Lower leg skin (tissue), 4 donors: ENCODE data around the gene DIAPH1. TPM values are rescaled to one million over a fixed set of nuclear protein-coding genes. Genes with fewer than 3 reads are reported as not detected.
A peak's percentile ranks its signal among the peaks of the same experiment; 100 is the strongest.

ENCODE experiments used
- DNase-seq, 2 donors: peaks; one replicate each; pipeline ENCODE4 v3.0.0-alpha.2; 2019; ENCODE audit warnings: low spot score in 2 of 2
- H3K4me3 ChIP-seq: fragments of 200-600 bp; sonication (generic); 2 replicates; pipeline ENCODE4 v1.5.1; 2017; ENCODE audit warnings: mild to moderate bottlenecking, low read depth; ENCODE audit not compliant: poor library complexity, severe bottlenecking
- POLR2A ChIP-seq, 2 donors: fragments of 450-650 bp; IDR thresholded peaks; one replicate each; pipeline ENCODE4 v1.6.1; 2016 to 2017; ENCODE audit warnings: antibody characterized with exemption in 2 of 2, mild to moderate bottlenecking in 1 of 2, moderate library complexity in 1 of 2
- WGBS, 2 donors: methylation state at CpG; one replicate each; pipeline ENCODE4 v1.1.5; 2018; 5-methylcytosine and 5-hydroxymethylcytosine counted together
- intact Hi-C: fragments of 100-400 bp; cut with DNase I; formaldehyde crosslinking; loops from one replicate; pipeline ENCODE4 v1.15.0; 2023; ENCODE audit warnings: low total_unique reads
- total RNA-seq, 4 donors: library from RNA; depleted of rRNA; stranded (reverse); fragments of >200 nt; gene quantifications; one replicate each; pipeline ENCODE4 v1.1.0, GENCODE V29; 2016
- TF ChIP-seq, protein P1 (sequence below), 3 donors: fragments of 450-650 bp; IDR thresholded peaks; one replicate each; pipeline ENCODE4 v1.5.1; 2016; ENCODE audit warnings: antibody characterized with exemption in 3 of 3, mild to moderate bottlenecking in 3 of 3, moderate library complexity in 2 of 3

The DIAPH1 gene
- total RNA-seq, 4 donors from 2014 or later, result 64.9 to 101 (median 88.7) TPM

DNA sequence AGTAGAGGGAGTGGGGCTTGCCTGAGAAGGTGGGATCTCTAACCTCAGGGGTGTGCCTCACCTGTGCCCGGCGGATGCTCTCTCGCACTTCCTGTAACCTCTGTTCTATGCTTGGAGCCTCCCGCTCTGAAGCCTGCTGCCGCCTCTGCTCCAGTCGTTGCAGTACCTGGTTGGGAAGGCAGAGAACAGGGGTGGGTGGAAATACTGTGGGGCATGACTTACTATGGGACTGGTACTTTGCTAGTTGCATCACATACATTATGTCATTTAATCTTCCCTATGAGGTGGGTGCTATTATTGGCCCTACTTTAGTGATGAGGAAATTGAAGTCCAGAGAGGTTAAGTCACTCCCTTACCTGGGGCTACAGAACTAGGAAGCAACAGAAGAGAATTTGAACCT is 27.2 kb upstream of the DIAPH1 start:
- 87 to 93% methylated on average over 6 of the region's 6 CpGs for WGBS, 2 donors
- no peak for TF ChIP-seq POLR2A (IDR thresholded peaks at IDR 0.05)
- TF ChIP-seq, protein P1, sequence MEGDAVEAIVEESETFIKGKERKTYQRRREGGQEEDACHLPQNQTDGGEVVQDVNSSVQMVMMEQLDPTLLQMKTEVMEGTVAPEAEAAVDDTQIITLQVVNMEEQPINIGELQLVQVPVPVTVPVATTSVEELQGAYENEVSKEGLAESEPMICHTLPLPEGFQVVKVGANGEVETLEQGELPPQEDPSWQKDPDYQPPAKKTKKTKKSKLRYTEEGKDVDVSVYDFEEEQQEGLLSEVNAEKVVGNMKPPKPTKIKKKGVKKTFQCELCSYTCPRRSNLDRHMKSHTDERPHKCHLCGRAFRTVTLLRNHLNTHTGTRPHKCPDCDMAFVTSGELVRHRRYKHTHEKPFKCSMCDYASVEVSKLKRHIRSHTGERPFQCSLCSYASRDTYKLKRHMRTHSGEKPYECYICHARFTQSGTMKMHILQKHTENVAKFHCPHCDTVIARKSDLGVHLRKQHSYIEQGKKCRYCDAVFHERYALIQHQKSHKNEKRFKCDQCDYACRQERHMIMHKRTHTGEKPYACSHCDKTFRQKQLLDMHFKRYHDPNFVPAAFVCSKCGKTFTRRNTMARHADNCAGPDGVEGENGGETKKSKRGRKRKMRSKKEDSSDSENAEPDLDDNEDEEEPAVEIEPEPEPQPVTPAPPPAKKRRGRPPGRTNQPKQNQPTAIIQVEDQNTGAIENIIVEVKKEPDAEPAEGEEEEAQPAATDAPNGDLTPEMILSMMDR (IDR thresholded peaks at IDR 0.05), result no peak
- no peak for DNase-seq
- no peak overlapping the region for H3K4me3 ChIP-seq
- intact Hi-C loops, result no loop called here

DNA sequence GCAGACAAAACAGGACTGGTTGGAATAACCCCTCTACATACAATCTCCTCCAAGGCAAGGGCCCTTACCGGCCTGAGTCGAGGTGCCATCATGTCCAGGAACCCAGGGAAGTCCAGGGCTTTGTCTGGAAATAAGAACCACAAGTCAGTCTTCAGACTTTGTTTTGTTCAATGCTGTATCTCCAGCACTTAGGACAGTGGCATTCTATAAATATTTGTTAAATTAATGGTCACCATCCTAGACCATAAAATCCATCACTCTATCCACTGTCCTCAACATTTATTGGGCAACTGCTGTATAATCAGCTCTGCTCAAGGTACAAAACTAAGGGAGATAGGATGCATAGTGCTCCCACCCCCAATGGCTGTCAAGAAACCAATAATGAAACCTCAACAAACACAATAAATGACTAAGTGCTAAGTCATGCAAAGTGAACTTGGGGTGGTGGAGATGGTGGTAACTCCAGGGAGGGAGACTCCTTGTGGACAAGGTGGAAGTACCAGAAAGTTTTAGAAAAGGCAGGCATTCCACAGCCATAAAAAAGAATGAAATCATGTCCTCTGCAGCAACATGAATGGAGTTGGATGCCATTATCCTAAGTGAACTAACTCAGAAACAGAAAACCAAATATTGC is 23.0 kb upstream of the DIAPH1 start:
- TF ChIP-seq, protein P1 (IDR thresholded peaks at IDR 0.05), result no peak
- TF ChIP-seq POLR2A (IDR thresholded peaks at IDR 0.05), result no peak
- intact Hi-C loops, result no loop called here
- peak in 1 of 2 donors; percentile 70 for DNase-seq
- H3K4me3 ChIP-seq, result no peak overlapping the region
- 94 to 97% methylated on average over 2 of the region's 2 CpGs for WGBS, 2 donors

GRCh38 chr5:141640698-141641097 is 21.9 kb upstream of the DIAPH1 start:
- intact Hi-C loops, result no loop called here
- 88 to 89% methylated on average over 9 of the region's 9 CpGs for WGBS, 2 donors
- TF ChIP-seq, protein P1 (IDR thresholded peaks at IDR 0.05), result no peak
- no peak overlapping the region for H3K4me3 ChIP-seq
- DNase-seq, result peak in 1 of 2 donors; percentile 75

- TF ChIP-seq, protein P1 (IDR thresholded peaks at IDR 0.05), result no peak
- TF ChIP-seq POLR2A (IDR thresholded peaks at IDR 0.05), result no peak
- WGBS, 2 donors, result 75 to 100% methylated on average over 3 of the region's 3 CpGs
- DNase-seq, result no peak
- intact Hi-C loops, result no loop called here
- no peak overlapping the region for H3K4me3 ChIP-seq
Observed at GRCh38 chr5:141640051-141640415, 21.2 kb upstream of the DIAPH1 start.

DNA sequence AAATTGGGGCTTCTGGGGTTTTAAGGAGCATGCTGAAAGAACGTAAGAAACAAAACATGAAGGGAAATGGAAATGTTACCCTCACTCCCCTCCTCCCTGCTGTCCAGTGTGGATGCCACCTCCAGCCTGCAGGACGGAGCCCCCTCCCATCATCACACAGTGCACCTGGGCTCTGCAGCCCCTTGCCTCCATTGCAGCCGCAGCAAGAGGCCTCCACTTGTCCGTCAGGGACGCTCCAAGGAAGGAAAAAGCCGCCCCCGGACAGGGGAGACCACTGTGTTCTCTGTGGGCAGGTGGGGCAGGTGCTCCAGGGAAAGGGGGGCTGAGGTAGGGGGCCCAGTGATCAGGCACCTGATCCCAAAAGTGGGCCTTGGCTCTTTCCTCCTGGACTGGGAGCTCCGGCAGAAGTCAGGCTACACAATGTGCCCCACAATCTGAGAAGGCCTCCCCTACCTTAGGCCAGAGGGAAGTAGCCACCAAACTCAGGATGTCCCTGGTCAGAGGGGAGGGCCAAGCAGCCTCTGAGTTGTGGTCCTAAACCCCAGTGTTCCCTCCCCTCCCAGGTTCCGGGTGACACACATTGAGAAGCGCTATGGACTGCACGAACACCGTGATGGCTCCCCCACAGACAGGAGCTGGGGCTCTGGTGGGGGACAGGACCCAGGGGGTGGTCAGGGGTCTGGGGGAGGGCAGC is 20.7 kb upstream of the DIAPH1 start:
- TF ChIP-seq, protein P1 (IDR thresholded peaks at IDR 0.05), result no peak

More for the DNA sequence above, 20.7 kb upstream of the DIAPH1 start:
- H3K4me3 ChIP-seq, result no peak overlapping the region
- 86 to 90% methylated on average over 8 to 12 of the region's 12 CpGs for WGBS, 2 donors
- DNase-seq, result peak in 1 of 2 donors; percentile 82
- intact Hi-C loops, result no loop called here
